ENCODE data around the gene TGFBRAP1.

The TGFBRAP1 gene

GRCh38 chr2:105362862-105363591 is 33.5 kb upstream of the TGFBRAP1 start:
- ChIA-PET CTCF (no interaction called here), POLR2A (no interaction called here)
- TF ChIP-seq L3MBTL2 (conservative IDR thresholded peaks at IDR 0.05) (no peak), PKNOX1 (IDR thresholded peaks at IDR 0.05) (no peak), TARDBP (IDR thresholded peaks at IDR 0.05) (no peak), ARNT (IDR thresholded peaks at IDR 0.05) (no peak), BHLHE40 (IDR thresholded peaks at IDR 0.05; ENCODE audit: borderline replicate concordance) (no peak), LEF1 (IDR thresholded peaks at IDR 0.05; ENCODE audit: borderline replicate concordance) (no peak)
- DNase-seq (ENCODE audit: extremely low spot score), result no peak

DNA sequence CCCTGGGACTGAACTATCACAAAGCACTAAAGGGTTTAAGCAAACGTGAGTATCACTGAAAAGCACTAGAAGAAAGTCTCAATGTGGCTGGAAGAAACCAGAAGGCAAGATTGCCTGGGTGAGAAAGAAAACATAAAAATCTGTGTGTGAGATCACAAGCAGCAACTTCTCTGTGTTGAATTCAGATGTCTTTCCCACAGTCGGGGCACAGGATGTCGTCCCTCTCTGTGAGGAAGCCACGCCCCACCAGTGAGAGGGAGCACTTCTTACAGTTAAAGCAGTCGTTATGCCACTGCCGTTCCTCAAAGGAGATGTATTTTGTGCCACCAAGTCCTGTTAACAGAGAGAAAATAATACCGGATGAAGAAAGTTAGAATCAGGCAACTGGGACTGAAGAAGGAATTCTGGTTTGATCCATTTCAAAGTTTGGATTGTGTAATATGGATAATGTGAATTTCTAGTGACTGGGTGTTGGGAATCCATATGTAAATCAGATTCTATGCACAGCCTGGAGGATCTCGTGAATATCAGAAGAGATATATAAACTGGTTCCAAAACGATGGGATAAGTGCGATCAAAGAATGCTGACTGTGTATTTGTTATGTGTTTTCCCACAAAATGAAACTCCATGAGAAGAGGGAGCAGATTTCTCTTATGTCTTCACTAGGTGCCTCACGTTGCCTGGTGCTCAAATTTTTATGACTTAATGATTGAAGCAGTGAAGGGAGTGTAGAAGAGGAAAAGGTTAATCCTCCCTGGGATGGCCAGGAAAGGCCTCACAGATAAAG is 31.8 kb upstream of the TGFBRAP1 start:
- no peak for TF ChIP-seq LEF1 (IDR thresholded peaks at IDR 0.05; ENCODE audit: borderline replicate concordance)
- no peak for TF ChIP-seq BHLHE40 (IDR thresholded peaks at IDR 0.05; ENCODE audit: borderline replicate concordance)
- no peak for TF ChIP-seq ELF4 (IDR thresholded peaks at IDR 0.05)
- TF ChIP-seq FOXK2 (IDR thresholded peaks at IDR 0.05), result no peak
- no peak for DNase-seq (ENCODE audit: extremely low spot score)
- ChIA-PET CTCF (no interaction called here), POLR2A (no interaction called here)

DNA sequence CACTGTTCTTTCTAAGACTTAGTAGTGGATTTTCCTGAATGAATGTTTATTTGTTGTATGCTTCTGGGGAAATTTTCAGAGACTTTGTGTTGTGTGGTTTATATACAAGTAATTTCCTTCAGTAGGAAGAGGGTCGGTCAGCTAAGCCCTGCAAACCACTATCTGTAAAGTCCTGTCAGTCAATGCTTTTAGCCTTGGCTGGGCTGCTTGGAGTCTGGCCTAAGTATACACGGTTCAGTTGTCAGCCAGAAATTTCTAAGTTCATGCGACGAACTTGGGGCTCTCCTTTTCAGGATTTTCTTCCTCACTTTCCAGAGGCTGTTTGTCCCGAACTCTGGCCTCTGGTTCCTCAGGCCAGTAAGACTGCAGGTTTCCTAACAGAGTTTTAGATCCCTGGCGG is 29.1 kb upstream of the TGFBRAP1 start:
- TF ChIP-seq ARNT (IDR thresholded peaks at IDR 0.05), result no peak
- TF ChIP-seq TARDBP (IDR thresholded peaks at IDR 0.05), result no peak
- no peak for TF ChIP-seq FOXM1 (IDR thresholded peaks at IDR 0.05; ENCODE audit: borderline replicate concordance)
- TF ChIP-seq HDGF (IDR thresholded peaks at IDR 0.05; ENCODE audit: borderline replicate concordance), result no peak
- TF ChIP-seq SUZ12 (IDR thresholded peaks at IDR 0.05), result no peak
- TF ChIP-seq BHLHE40 (IDR thresholded peaks at IDR 0.05; ENCODE audit: borderline replicate concordance), result no peak
- TF ChIP-seq L3MBTL2 (conservative IDR thresholded peaks at IDR 0.05), result no peak
- TF ChIP-seq CTBP1 (IDR thresholded peaks at IDR 0.05; ENCODE audit: borderline replicate concordance), result no peak
- TF ChIP-seq FOXK2 (IDR thresholded peaks at IDR 0.05), result no peak
- TF ChIP-seq NFRKB (IDR thresholded peaks at IDR 0.05), result no peak
- TF ChIP-seq PKNOX1 (IDR thresholded peaks at IDR 0.05), result no peak
- no peak for TF ChIP-seq LEF1 (IDR thresholded peaks at IDR 0.05; ENCODE audit: borderline replicate concordance)
- no peak for TF ChIP-seq FOXA1 (IDR thresholded peaks at IDR 0.05)
- TF ChIP-seq ELF4 (IDR thresholded peaks at IDR 0.05), result no peak
- TF ChIP-seq ZNF384 (IDR thresholded peaks at IDR 0.05), result no peak
- TF ChIP-seq SP1 (IDR thresholded peaks at IDR 0.05), result no peak
- no peak for DNase-seq (ENCODE audit: extremely low spot score)
- ChIA-PET POLR2A (no interaction called here), CTCF (interaction anchor here (0.6 to 0.8 kb wide), 2 partner anchors 8 to 36 kb away, joined by 3 to 4 read pairs; no protein-coding TSS in a partner anchor)

- CTCF ChIA-PET, result no interaction called here
- TF ChIP-seq NFRKB (IDR thresholded peaks at IDR 0.05) (no peak), HDGF (IDR thresholded peaks at IDR 0.05; ENCODE audit: borderline replicate concordance) (no peak), ZNF384 (IDR thresholded peaks at IDR 0.05) (no peak), SP1 (IDR thresholded peaks at IDR 0.05) (no peak), SUZ12 (IDR thresholded peaks at IDR 0.05) (no peak), FOXK2 (IDR thresholded peaks at IDR 0.05) (no peak), FOXM1 (IDR thresholded peaks at IDR 0.05; ENCODE audit: borderline replicate concordance) (no peak), TARDBP (IDR thresholded peaks at IDR 0.05) (no peak), BHLHE40 (IDR thresholded peaks at IDR 0.05; ENCODE audit: borderline replicate concordance) (no peak), PKNOX1 (IDR thresholded peaks at IDR 0.05) (no peak)
- DNase-seq (ENCODE audit: extremely low spot score), result no peak
- POLR2A ChIA-PET, result no interaction called here
These were observed 27.6 kb upstream of the TGFBRAP1 start for GRCh38 chr2:105357122-105357521.

DNA sequence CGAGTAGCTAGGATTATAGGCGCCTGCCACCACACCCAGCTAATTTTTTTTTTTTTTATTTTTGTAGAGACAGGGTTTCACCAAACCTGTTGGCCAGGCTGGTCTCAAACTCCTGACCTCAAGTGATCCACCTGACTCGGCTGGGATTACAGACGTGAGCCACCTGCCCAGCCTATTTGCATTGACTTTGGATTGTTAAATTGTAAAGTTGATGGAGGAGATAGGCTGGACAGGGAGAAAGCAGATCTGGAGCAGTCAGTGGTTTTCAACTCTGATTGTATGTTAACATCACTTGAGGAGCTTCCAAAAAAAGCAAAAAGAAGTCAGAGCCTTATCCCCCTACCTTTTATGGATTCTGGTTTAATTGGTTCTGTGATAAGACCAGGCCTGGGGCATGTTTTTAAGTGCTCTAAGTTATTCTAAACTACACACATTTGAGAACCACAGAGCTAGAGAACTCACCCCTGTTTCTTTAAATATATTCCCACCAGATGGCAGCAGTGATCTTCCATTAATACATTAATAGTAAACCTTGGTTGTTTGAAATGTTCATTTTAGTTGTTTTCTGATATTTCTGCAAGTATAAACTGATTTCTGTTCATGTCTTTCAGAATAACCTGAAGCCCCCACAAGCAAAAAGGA is 15.3 kb upstream of the TGFBRAP1 start:
- DNase-seq (ENCODE audit: extremely low spot score), result no peak
- ChIA-PET CTCF (interaction anchor here (1.0 to 1.3 kb wide), 2 partner anchors 200 kb away, joined by 3 to 7 read pairs; no protein-coding TSS in a partner anchor), POLR2A (interaction anchor here (1.0 kb wide), 1 partner anchor 15 kb away, joined by 3 read pairs; no protein-coding TSS in a partner anchor)
- TF ChIP-seq NFRKB (IDR thresholded peaks at IDR 0.05) (no peak), PKNOX1 (IDR thresholded peaks at IDR 0.05) (no peak), TARDBP (IDR thresholded peaks at IDR 0.05) (no peak)

Measured in HEK293T (cell line).